CD4-positive, alpha-beta T cell treated with Interleukin-6 at 100 ng/mL for 8 hours (primary cell): ENCODE measurements around the gene TRAPPC12.
"Not testable (repeated sequence)": the region's sequence is repeated elsewhere in the genome, so short reads cannot be mapped to it uniquely, and the experiment has no call there.

ENCODE experiments used
- DNase-seq: peaks from one replicate; pipeline ENCODE4 v3.0.0-alpha.2; 2020; ENCODE audit warnings: mixed read lengths, low spot score

TRAPPC12 gene

DNA sequence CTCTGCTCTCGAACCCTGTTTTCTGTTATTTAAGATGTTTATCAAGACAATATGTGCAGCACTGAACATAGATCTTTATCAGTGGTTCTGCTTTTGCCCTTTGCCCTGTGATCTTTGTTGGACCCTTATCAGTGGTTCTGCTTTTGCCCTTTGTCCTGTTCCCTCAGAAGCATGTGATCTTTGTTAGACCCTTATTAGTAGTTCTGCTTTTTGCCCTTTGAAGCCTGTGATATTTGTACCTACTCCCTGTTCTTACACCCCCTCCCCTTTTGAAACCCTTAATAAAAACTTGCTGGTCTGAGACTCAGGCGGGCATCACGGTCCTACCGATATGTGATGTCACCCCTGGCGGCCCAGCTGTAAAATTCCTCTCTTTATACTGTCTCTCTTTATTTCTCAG is 135.9 kb downstream of the TRAPPC12 start:
- not testable (repeated sequence) for DNase-seq

DNA sequence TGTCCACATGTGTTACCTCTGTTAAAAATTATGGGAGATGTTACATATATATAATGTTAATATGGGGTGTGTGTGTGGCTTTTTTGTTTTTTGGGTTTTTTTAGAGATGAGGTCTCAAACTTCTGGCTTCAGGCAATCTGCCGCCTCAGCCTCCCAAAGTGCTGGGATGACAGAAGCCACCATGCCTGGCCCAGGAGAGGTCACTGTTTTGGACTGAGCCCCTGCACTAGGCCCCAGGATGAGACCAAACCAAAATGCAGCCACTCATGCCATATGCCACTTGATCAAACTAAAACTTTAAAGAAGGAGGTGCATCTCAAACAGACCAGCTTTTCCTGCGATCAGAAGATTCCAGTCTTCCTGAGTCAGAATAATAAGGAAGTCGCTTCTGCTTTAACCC is 137.3 kb downstream of the TRAPPC12 start:
- DNase-seq = no peak

DNA sequence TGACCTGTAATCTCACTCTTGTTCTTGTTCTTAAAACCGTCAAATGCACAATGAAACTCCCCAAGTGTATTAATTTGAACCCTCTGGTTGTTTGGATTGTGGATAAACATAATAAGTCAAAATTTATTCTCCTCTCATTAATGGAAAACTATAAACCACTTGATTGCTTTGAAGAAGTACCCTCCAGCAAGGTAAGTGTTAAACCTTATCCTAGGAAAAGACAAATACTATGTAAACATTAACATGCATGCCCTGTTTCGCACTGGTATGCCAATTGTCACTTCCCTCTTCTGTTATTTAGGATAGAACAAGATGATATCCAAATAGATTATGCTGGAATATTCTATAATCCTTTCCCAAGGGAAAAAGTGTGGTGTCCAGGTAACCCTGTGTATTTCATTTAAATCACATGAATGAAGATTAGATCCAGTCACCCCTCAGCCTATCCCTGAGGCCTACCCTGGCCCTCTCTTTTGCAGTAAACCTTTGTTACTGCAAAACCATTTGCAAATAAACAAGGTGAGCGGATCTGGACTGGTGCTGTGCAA is 138.5 kb downstream of the TRAPPC12 start:
- DNase-seq = no peak

DNA sequence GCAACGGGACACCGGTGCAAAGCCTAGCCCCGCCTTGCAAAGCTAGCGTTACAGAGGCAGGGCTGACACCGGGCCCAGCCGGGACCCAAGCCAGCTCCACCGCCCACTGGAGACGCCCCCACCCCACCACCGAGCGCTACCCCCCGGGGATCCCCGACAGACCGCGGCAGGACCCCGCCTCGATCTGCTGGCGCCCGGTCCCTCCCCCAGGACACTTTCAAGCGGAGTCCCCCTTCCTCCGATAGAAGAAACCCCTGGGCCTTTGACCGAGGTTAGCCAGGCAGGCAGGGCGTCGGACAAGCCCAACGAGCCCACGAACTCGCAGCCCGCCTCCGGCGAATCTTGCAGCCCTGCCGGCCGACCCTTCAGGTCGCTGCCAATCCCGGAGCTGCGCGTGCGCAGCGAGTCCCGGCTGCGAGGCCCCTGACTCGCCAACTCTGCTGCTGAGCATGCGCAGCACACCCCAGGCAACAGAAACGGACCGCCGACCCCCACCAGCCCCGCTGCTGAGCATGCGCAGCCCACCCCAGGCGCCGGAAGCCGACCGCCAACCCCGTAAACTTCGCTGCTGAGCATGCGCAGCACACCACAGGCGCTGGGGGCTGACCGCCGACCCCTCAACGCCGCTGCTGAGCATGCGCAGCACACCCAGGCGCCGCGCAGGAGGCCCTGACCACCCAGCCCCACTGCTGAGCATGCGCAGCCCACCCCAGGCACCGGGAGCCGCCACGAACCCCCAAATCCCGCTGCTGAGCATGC is 139.2 kb downstream of the TRAPPC12 start:
- peak; percentile 99 for DNase-seq

DNA sequence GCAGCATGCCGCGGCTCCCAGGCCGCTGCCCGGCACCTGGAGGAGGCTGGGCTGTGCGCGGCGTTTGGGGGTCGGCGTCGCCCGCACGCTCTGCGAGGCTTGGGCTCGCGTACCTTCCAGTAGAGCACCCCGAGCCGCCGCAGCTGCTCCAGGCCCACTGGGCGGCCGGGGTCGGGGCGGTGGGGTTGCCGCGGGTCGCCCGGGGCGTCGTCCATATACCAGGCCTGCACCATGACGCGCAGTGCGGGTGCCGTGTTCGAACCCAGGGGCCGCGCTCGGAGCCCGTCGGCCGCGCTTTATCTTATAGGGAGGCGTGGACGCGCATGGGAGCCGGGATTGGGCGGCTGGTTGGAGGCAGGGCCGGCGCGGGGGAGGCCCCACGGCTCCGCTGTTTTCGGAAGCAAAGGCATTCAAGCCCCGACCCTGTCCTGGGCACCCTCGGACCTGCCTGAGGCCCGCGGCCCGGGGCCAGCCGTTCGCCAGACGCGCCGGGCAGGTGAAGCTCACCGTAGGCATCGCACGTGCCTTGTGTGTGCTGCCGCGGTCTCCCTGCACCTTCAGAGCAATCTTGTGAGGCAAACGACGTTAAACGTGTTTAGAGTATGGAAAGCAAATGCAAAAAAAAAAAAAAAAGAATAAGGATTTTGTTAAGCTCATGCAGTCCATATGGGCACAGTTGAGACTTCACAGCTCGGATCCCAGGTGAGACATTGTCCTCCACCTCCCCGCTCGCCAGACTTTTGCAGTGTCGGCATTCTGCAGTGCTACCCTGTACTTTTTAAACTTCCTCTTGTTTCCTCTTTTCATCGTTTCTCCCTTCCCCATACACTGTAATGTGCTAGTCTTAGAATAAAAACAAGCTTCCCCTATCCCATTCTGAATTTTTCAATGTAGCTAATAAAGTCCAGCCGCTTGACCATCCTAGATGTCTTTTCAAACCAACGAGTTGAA is 140.0 kb downstream of the TRAPPC12 start, which contains the start of gene ADI1:
Gene ADI1, minus strand, starts transcription at position 277 of the 951 bp plus-strand sequence. Its CDS starts 44 bp downstream, at position 233.
- DNase-seq = peak; percentile 75

DNA sequence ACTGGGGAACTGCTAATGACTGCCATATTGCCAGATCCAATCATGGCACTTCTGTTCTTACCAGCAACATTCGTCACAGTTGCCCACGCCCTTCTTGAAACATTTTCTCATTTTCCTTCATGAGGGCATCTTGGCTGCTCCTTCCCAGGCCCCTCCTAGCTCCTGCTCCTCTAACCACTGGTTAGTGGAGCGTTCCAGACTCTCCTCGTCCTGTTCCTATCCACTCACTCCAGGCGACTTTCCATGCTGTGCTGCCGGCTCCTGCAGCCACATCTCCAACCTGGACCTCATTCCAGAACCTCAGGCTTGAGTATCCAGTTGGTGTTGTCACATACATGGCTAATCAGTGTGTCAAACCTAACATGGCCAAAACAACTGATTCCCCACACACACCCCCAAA is 141.1 kb downstream of the TRAPPC12 start:
- no peak for DNase-seq

DNA sequence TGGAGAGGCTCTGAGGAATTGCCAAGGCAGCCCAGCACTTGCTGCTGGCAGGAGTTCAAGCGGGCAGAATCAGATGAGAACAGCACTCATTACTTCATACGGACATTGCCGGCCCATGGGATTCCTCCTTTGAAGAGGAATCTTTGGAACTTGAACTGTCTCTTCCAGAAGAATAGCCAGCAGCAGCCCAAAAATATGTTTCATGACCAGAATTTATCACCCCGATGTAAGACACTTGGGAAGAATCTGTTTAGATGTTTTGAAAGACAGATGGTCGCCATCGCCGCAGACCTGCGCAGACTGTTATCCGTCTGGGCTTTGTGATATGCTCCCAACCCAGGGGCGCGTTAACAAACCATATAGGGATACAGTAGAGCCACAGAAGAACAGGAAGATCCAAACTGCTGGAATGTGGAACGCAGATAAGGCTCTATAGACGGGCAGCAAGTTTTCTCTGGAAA is 143.5 kb downstream of the TRAPPC12 start:
- DNase-seq = no peak

DNA sequence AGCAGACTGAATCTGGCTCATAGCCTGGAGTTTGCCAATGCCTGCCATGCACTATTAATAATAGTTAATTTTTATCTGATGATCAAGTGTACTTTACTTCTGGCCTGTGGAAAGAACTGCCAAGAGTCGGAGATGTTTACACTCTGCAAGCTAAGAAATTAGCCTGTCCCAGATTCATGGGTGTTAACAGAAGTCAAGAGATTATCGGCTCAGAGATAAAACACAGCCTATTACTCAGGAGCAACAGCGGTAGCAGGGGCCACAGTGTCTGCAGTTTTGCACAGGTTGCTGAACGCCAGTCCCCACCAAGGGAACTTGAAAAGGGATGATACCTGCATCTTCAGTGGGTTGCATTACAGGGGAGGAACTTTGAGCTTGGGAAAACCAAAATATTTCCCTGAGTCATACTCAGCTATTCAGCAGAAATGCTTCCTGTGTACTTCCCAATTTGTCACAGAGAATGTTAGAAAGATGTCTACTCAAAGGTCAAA is 144.1 kb downstream of the TRAPPC12 start:
- DNase-seq = no peak

DNA sequence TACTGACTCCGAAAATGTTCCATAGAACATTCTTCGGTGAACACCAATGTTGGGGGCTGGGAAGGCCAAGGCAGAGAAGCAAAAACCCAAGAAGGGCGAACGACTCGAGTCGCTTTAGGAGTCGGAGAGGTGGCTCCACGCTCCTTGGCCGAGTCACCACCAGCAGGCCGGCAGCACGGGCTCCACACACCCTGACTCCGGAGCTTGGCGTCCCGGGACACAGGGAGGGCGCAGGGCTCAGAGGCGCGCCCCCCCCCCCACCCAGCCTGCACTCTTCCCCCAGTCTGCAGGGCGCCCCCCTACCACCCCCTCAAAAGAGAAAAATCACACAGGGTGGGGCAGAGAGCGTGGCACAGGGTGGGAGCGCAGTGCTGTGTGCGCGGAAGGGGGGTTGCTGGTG is 147.4 kb downstream of the TRAPPC12 start:
- no peak for DNase-seq

DNA sequence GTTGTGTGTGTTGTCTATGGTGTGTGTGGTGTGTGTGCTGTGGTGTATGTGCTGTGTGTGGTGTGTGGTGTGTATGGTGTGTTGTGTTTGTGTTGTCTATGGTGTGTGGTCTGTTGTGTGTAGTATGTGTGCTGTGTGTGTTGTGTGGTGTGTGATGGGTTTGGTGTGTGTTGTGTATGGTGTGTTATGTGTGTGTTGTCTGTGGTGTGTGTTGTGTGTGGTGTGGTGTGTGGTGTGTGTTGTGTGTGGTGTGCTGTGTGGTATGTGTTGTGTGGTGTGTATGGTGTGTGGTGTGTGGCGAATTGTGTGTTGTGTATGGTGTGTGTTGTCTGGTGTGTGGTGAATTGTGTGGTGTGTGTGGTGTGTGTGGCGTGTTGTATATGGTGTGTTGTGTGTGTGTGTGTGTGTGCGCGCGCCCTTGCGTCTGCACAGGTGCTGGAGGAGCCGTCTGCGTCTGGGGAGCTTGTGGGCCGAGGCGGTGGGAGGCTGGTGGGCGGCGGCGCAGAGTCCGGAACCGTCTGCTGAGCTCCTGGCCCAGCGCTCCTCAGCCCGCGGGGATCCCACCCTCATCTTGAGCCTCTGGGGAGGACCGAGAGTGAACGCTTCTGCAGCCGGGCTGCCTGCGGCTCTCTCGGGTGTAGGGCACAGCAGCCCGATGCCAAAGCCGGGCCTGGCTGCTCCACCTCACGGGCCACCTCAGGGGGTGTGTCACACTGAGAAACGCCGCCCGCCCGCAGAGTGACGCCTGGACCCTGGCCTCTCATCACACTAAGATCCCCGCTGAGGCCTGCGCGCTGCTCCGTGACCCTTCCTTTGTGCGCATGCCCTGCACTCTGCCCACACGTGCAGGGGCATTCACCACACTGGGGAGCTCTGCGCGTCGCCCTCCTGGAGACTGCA is 148.6 kb downstream of the TRAPPC12 start:
- no peak for DNase-seq
